Globus pallidus (tissue), 1 donor: ENCODE data around the gene LGALSL.

Experiments used
- DNase-seq: peaks from one replicate; pipeline ENCODE4 v3.0.0-alpha.2; 2015; ENCODE audit warnings: low spot score

Gene LGALSL

DNA sequence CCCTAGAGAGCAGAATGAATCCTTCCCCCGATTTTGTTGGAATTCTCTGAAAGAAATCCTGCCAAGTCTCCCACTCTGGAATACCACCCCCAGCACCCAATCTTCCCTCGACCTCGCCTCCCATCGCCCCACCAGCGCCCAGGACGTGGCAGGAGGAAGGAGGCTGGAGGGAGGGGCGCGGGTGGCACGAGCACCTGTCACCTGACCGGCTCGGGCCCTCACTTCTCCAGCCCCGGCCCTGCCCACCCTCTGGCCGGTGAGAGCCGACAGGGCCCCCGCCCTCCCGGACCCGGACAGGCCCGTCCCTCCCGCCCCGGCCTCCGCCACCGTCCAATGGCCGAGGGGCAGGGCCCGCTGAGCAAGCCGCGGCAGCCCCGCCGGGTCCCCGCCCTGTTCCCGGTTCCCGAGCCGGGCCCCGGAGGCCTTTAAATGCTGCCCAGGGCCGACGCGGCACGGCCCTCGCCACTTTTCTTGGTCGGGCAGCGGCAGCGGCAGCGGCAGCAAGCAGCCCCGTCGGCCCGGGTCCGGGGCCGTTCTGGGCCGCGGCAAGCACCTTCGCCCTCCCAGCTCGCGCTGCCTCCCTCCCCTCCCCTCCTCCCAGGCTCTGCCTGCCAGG is at the start of gene LGALSL:
LGALSL (plus strand) TSS at position 393 of the 616 bp plus-strand sequence. CDS start 384 bp downstream, outside the sequence.
- peak; percentile 44 for DNase-seq

DNA sequence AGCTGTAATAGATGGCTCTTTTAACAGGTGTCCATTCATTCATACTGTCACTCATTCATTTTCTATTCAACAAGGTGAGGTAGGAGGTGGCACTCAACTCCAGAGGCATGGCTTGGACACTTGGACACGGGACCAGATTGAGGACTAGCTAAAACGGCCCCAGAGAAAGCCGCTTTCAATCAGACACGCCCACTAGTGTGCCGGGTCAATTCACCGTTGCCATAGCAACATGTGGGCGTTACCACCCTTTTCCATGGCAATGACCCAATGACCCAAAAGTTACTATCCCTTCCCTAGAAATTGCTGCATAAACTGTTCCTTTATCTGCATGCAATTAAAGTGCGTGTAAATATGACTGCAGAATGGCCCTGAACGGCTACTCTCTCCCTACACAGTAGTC is 49.2 kb upstream of the LGALSL start:
- DNase-seq, result no peak

DNA sequence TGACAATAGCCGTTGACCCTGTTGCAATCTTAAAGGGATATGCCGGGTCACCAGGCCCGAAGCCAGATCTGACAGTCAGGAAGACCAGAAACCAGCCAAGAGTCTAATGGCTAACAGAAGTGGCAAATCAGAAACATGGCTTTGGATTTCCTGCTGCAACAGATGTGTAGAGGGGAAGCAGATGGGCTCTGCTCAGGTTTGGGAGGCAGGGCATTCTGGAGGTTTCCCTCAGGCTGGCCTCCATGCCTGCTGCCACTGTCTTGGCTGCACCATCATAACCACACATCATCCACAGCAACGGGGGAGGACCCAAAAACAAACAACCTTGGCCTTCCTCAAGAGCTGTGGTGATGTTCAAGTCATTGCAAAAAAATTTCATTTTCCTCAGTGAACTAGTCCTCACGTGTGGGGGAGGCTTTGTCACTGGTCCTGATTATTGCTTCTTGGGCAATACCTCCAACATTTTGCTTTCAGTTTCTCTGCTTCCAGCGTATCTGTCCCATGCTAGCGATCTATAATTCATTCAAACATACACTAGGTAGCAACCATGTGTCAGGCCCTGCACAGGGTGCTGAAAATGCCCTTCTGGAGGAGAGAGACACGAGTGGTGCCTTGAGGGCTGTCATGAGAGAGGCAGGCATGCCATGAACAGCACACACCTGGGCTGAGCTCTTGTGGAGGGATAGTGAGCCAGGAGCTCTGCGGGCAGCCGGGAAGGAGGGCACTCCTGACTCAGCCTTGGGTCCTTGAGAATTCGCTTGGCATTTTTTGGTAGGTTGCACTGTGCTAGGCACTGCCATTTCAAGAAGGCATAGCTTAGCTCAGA is 48.2 kb upstream of the LGALSL start:
- DNase-seq, result no peak

DNA sequence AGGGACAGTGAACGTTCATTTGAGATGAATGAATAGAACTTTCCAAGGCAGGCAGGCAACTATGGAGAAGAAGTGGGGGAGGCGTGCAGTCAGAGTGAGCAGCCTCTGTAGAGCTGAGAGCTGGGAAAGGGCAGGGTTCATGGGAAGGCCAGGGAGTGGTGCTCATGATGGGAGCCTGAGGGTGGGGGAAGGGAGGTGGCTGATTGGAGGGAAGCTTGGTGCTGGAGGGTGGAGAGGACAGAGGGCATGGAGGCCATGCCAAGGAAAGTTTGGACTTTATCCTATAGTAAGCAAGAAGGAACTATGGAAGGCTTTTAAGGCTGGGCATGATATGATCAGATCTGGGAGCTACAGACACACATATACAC is 47.6 kb upstream of the LGALSL start:
- no peak for DNase-seq

DNA sequence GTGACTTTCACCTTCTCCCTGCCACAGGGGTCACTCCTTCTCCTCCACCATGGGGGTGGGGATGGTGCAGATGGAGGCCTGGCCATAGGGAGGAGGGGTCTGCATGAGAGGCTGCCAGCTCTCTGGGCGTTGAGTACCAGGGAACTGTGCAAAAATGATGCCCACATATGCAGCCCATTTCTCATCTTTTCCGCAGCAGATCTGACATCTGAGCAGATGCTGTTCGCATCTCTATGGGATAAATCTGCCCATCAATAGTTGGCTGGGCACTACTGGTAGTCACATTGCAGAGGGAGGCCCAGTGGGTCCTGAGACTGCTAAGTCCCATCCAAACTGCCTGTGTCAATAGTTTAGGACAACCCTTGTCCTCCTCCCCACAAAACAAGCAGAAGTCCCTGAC is 45.9 kb upstream of the LGALSL start:
- no peak for DNase-seq

DNA sequence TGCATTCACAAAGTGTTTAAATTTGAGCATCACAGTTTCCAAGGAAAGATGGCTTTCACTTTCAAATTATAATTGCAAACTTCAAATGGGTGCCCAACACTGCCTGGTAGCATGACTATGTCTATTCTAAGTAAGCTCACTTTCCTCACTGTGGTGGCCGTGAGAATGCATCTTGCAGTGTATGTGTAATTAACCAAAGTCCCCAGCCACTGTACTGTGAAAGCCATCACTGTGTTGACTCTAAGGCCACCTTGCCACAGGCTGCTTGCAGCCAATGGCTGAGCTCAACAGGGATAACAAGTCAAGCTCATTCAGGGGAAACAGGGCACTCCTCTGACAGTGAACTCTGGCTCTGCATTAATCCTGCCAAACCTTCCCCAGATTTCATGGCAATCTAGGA is 43.3 kb upstream of the LGALSL start:
- DNase-seq, result no peak

DNA sequence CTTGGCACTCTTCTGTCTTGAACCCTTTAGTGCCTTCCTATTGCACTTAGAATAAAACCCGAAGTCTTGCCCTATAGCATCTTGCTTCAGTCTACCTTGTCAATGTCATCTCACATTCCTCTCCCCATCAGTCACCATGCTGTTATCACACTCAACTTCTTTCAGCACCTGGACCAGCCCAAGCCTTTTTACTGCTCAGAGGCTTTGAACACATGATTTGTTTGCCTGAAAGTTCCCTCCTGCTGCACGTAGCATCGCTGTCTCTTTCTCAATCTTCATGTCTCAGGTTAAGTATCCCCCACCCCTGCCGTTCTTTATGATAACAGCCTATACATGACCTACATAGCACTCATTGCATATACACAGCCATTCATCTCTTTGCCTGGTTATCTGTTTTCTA is 41.3 kb upstream of the LGALSL start:
- DNase-seq, result no peak

DNA sequence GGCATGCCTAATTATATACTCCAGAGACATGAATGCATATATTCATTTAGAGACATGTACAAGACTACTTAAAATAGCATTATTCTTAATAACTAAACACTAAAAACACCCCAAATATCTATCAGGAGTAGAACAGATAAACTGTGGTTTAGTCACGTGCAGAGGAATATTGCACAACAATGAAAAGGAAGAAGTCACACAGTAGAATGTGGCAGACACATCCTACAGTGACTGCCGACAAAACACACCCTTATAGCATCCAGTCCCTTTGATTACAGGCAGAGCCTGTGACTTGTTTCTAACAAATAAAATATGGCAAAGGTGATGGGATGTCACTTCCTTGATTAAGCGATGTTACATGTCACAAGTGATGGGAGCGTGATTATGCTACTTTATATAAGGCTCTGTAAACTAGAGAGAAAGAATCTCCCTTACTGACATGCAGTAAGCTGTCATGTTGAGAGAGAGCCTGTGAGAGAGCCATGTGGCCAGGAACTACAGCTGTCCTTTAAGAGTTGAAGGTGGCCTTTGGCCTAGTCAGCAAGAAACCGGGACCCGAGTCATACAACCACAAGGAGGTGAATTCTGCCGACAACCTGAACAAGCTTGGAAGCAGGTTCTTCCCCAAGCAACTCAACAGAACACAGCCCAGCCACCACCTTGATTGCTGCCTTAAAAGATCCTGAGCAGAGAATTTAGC is 39.1 kb upstream of the LGALSL start:
- no peak for DNase-seq

DNA sequence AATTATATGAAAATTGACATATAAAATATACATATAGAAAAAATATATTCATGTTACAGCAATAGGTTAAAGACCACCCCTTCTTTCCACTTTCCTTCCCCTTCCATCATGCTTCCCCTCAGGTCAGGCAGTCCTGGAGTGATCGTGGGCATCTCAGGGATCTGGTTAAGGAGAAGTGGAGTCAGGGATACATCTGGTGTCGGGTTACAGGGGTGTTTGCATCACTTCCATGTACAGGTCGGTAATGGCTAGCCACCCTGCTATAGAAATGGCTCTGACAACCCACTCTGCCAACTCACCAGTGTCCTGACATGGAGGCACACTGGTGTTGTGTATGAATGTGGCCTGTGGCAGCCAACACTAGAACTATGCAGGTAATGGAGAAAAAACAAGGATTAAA is 36.3 kb upstream of the LGALSL start:
- no peak for DNase-seq

DNA sequence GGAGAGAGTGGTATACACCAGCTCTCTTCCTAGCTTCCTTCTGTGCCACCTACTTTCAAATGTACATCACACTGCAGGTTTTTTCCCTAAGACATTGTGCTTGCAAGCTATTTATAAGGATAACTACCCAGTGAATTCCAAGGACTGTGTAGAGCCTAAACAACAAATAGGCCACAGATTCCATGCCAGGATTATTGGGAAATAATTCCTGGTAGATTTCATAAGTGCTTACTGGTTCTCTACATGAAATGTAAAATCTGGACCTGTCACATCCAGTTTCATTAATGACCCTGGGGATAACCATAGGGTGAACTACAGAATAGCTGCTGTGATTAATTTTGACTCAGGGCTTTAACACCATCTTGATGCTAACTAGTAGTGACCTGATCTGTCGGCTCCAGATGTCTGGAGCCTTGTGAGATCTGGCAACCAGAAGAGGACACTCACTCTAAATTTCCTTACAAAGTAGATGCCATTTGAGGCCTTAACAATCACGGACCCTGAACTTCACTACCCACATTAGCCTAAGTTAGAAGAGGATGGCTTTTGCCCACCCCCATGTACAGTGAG is 34.3 kb upstream of the LGALSL start:
- no peak for DNase-seq

DNA sequence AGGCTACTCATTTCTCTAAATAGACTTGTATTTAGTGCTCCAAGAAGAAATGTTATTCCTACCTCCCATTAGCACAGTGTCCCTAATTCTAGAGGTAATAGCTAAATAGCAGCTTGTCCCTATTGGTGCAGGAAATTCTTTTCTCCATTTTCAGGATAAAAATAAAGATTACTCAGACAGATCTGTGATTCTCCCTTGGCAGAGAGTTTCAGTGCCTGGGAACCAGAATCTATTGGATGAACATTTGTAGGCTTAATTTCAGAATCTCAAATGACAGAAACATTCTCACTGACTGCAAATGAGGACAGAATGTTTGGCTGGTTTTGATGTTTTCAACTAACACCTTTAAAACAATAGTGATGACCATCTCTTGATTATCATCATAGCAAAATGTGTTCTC is 33.3 kb upstream of the LGALSL start:
- no peak for DNase-seq

DNA sequence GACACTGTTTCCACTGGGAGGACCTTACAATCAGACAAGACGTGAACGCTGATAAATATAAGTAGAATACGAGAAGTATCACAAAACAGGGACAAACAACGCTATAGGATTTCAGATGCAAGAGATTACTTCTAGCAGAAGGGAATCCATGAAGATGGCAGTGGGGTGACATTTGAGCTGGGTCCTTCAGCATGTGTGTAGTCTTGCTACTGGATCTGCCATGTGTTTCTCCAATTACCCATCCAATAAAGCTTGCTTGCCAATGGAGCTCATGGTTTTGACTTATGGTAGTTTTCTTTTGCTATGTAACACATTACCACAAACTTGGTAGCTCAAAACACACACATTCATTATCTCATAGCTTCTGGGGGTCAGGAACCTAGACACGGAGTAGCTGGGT is 32.8 kb upstream of the LGALSL start:
- DNase-seq, result no peak

DNA sequence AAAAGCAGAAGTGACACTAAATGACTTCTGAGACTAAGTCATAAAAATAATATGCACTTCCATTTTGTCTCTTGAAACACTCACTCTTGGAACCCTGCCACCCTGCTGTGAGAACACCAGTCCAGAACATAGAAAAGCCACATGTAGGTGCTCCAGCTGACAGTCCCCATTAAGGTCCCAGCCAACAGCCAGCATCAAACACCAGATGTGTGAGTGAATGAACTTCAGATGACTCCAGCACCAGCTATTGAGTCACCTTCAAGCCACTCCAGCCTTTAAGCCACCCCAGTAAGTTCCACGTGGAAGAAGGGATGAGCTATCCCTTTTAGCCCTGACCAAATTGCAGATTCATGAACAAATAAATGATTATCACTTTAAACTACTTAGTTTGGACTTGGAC is 31.5 kb upstream of the LGALSL start:
- DNase-seq, result no peak

DNA sequence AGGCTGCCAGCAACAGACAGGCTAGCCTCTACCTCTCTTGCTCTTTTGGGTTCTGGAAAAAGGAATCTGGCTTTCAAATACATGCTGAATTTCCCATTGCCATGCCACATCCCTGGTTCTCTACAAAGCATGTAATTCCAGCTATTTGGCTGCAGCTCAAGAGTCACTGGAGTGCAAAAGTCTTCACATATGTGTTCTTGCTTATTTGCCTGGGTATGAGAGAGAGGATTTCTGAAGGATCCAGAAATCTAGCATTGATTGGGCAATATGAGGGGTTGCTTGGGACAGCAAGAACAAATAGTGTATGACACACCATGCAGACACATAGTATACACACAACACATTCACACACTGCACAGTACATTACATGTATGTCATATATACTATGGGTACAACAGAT is 30.7 kb upstream of the LGALSL start:
- no peak for DNase-seq

DNA sequence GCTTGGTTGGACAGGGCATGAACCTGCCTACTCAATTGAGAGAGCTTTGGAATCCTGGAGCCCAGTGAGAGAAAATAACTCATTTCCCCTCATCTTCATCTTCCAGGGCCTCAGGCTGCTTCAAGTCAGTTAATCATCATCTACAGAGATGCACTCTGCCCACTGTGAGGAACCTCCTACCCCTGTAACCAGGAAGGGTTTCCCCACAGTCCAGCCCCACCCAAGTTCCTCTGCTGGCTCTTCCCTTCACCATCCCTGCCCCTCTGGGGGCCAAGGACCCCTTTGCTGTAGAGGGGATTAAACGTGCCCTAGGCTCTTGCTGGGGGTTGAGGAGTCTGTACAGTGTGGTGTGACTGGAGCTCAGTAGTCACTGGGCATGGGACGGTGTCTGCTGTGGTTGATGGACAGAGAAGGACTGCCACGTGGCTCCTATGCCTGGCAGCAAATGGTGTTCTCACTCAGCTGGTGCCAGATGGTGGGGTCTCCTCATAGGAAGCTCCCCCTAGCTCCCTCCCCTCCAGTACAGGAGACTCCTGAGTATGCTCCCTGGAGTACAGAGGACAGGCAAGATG is 29.5 kb upstream of the LGALSL start:
- DNase-seq, result no peak

DNA sequence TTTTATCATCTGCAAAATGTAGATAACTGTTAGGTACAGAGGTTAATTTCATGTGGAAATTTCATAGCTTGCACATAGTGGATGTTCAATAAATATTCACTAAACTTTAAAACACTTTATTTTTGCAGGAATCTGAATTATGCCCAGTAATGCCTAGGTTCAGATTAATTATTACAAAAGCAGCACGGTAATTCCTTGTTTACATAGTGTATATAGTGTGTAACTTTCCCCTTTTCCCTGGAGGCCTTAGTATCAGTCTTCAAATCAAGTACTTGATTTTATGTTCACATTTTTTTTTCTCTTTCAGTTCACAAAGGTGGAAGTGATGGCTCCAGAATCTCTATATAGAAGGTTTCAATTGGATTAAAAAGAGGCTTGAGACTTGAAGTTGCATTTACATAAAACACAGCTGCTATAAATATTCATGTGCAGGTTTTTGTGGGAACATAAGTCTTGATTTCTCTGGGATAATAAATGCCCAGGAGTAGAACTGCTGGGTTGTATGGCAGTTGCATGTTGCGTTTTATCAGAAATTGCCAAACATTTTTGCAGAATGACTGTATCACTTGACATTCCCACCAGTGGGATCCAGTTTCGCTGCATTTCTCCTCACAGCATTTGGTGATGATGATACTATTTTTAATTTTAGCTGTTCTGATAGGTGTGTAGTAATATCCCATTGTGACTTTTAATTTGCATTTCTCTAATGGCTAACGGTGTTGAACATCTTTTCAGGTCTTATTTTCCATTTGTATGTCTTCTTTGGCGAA is 27.6 kb upstream of the LGALSL start:
- no peak for DNase-seq

DNA sequence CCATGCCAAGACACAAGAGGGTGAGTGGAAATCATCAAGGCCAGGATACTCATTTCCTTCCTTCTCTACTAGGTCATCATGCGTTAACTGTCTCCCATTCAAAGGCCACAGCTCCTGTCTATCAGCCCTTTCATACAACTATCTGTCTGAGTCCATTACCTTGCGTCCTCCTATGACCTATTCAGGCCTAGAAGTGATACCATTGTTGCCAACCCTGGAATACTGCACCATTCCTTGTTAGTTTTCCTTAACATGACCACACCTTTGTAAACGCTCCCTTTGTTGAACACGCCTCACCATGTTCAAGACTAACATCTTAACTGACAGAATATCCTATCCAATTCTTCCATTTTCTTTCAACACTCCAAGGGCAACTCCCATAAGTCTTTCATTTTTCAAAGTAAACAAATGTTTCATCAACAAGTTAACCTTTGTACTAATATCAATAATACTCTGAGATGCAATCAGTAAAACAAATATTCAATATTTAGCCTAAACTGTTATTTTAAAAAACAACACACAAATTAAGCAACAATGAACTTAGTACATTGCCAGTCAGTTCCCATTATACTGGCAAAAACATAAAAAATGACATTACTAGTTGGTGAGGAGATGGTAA is 19.8 kb upstream of the LGALSL start:
- DNase-seq, result no peak

DNA sequence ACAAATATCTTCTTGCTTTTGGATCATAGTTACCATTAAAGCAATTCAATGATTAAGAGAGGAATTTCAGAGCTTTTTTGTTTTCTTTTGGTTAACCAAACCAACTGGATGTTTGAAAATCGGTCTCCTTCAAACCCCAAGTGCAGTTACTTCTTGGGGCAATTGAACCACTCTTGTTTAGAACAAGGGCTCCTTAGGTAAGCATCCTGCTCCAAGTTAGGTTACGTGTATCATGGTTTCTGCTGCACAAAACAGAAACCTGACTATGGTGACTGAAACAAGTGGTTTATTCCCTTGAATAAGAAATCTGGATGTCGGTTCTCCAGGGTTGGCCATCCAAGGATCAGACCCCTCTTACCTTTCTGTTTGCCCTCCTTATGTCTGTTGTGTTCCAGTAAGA is 16.1 kb upstream of the LGALSL start:
- DNase-seq, result no peak

DNA sequence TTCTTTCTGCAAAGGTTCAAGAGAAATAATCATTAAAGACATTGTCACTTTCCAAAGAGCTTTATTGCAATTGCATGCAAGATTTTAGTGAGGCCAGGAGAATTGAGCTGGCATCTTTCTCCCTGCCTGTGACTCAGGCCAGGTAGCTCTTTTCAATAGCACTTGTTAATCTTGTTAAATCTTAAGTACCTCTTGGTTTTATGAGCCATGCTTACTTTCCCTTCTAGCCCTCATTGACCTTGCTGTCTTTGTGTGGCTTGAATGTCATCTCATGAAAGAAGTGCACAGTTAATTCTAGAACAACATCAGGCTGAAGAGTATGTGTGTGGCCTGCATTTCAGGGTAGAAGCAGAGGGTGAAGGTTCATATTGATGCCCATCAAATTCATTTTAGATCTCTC is 14.8 kb upstream of the LGALSL start:
- no peak for DNase-seq

DNA sequence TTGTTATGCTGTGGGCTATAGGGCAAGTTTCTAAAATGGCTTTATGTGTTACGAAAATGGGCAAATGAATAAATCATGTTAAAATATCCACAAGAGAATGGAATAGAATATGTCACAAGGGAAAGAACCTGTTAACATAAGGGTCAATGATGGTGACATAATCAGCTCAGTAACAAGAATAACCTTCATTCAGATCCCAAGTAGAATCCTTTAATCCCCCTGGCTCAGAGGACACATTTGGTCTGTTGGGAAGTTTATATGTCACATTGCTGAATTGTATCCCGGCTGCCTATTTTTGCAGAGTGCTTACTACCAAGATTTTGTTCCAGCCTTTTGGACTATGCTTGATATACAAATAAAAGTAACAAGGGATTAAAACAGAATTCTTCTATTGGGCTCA is 13.1 kb upstream of the LGALSL start:
- no peak for DNase-seq

DNA sequence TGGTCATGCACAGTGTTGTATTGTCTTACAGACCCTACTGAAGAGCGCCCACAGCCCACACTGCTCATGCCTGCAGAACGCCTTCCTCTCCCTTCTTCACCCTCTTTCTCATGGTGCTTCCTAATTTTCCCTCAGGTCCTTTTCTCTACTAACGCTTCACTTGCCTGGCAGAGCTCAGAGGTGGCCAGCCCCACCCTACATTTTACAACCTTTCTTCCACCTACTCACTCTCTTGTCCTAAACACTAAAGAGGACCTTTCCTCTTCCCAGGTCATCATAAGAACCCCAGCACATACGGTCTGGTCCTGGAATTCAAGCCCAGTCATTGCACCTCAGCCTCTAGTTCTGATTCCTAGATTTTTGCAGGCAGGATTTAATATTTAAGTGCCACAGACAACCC is 11.7 kb upstream of the LGALSL start:
- no peak for DNase-seq
